HepG2 (cell line): ENCODE data around the gene CACNA1G. TPM values are rescaled to one million over a fixed set of nuclear protein-coding genes. Genes with fewer than 3 reads are reported as not detected.

Experiments
- GATA4 ChIP-seq: sonication (generic); IDR thresholded peaks from 2 replicates; pipeline ENCODE4 v1.6.1; 2016; ENCODE audit warnings: antibody characterized with exemption, low read depth, borderline replicate concordance
- HMG20B ChIP-seq: conservative IDR thresholded peaks from 2 replicates; pipeline ENCODE4 v1.6.1; 2016; ENCODE audit warnings: missing genetic modification reagents, missing compliant biosample characterization
- PAX8 ChIP-seq: sonication (generic); formaldehyde crosslinking; IDR thresholded peaks from 2 replicates; pipeline ENCODE4 v1.8.0; 2022; ENCODE audit warnings: mild to moderate bottlenecking, missing genetic modification reagents, borderline replicate concordance
- PHF8 ChIP-seq: sonication (generic); formaldehyde crosslinking; IDR thresholded peaks from 2 replicates; pipeline ENCODE4 v1.5.0; 2020; ENCODE audit warnings: missing genetic modification reagents
- TOPORS ChIP-seq: sonication (generic); formaldehyde crosslinking; IDR thresholded peaks from 2 replicates; pipeline ENCODE4 v1.8.0; 2023; ENCODE audit warnings: mild to moderate bottlenecking, missing genetic modification reagents
- ZBTB1 ChIP-seq: sonication (generic); formaldehyde crosslinking; IDR thresholded peaks from 2 replicates; pipeline ENCODE4 v1.4.0; 2020; ENCODE audit warnings: missing genetic modification reagents, borderline replicate concordance
- ZBTB21 ChIP-seq: sonication (generic); formaldehyde crosslinking; IDR thresholded peaks from 2 replicates; pipeline ENCODE4 v1.4.0; 2020; ENCODE audit warnings: missing genetic modification reagents
- ZIK1 ChIP-seq: sonication (generic); formaldehyde crosslinking; IDR thresholded peaks from 2 replicates; pipeline ENCODE4 v1.5.0; 2020; ENCODE audit warnings: mild to moderate bottlenecking, low read depth, missing genetic modification reagents, borderline replicate concordance
- ZKSCAN5 ChIP-seq: sonication (generic); formaldehyde crosslinking; IDR thresholded peaks from 2 replicates; pipeline ENCODE4 v1.5.1; 2020; ENCODE audit warnings: mild to moderate bottlenecking, missing genetic modification reagents
- ZMYM3 ChIP-seq: sonication (generic); formaldehyde crosslinking; IDR thresholded peaks from 2 replicates; pipeline ENCODE4 v1.5.1; 2020; ENCODE audit warnings: mild to moderate bottlenecking, missing genetic modification reagents
- ZNF329 ChIP-seq: sonication (generic); formaldehyde crosslinking; IDR thresholded peaks from 2 replicates; pipeline ENCODE4 v1.9.0; 2021; ENCODE audit warnings: low read depth, mild to moderate bottlenecking, missing genetic modification reagents
- ZNF446 ChIP-seq: sonication (generic); formaldehyde crosslinking; IDR thresholded peaks from 2 replicates; pipeline ENCODE4 v1.5.0; 2020; ENCODE audit warnings: mild to moderate bottlenecking, missing genetic modification reagents
- ZNF562 ChIP-seq: sonication (generic); formaldehyde crosslinking; IDR thresholded peaks from 2 replicates; pipeline ENCODE4 v1.8.0; 2022; ENCODE audit warnings: missing genetic modification reagents, borderline replicate concordance
- ZNF790 ChIP-seq: sonication (generic); formaldehyde crosslinking; IDR thresholded peaks from 2 replicates; pipeline ENCODE4 v1.8.0; 2022; ENCODE audit warnings: missing genetic modification reagents, mild to moderate bottlenecking, borderline replicate concordance
- ZNF878 ChIP-seq: sonication (generic); formaldehyde crosslinking; IDR thresholded peaks from 2 replicates; pipeline ENCODE4 v1.8.1; 2023; ENCODE audit warnings: mild to moderate bottlenecking, missing genetic modification reagents, moderate library complexity
- ZNF879 ChIP-seq: sonication (generic); formaldehyde crosslinking; IDR thresholded peaks from 2 replicates; pipeline ENCODE4 v1.8.1; 2023; ENCODE audit warnings: missing genetic modification reagents
- polyA plus RNA-seq, 8 experiments: library from polyadenylated mRNA; depleted of rRNA in 3 of 8; stranded (reverse) in 7 of 8; unstranded in 1 of 8; fragments of >200 nt; fragmentation: Illumina TruSeq in 4 of 8; extraction: Trizol in 4 of 8; gene quantifications; 2 replicates each; pipeline versions ENCODE4 v1.2.1 to v1.2.3, GENCODE V29; 2011 to 2016; ENCODE audit warnings: low read depth in 4 of 8, missing spikeins in 1 of 8, mixed read lengths in 1 of 8; ENCODE audit not compliant: insufficient read depth in 1 of 8
- total RNA-seq, 5 experiments: library from RNA; depleted of rRNA; stranded (reverse); fragments of >200 nt; fragmentation: Illumina TruSeq; extraction: Trizol; gene quantifications; 2 replicates each; pipeline ENCODE4 v1.2.3, GENCODE V29; 2016; ENCODE audit warnings: low read depth in 1 of 5
- TF ChIP-seq, protein P1 (sequence below): sonication (generic); formaldehyde crosslinking; IDR thresholded peaks from 2 replicates; pipeline ENCODE4 v1.4.0; 2020; ENCODE audit warnings: mild to moderate bottlenecking, missing genetic modification reagents
- TF ChIP-seq, protein P2 (sequence below): sonication (generic); formaldehyde crosslinking; IDR thresholded peaks from 2 replicates; pipeline ENCODE4 v1.4.0; 2020; ENCODE audit warnings: low read depth, mild to moderate bottlenecking, missing genetic modification reagents
- TF ChIP-seq, protein P3 (sequence below): sonication (generic); formaldehyde crosslinking; IDR thresholded peaks from 2 replicates; pipeline ENCODE4 v1.5.0; 2020; ENCODE audit warnings: mild to moderate bottlenecking, low read depth, missing genetic modification reagents, borderline replicate concordance
- TF ChIP-seq, protein P4 (sequence below): sonication (generic); formaldehyde crosslinking; IDR thresholded peaks from 2 replicates; pipeline ENCODE4 v1.5.0; 2020; ENCODE audit warnings: mild to moderate bottlenecking, missing genetic modification reagents, borderline replicate concordance
- TF ChIP-seq, protein P5 (sequence below): sonication (generic); formaldehyde crosslinking; IDR thresholded peaks from 2 replicates; pipeline ENCODE4 v1.4.0; 2020; ENCODE audit warnings: missing genetic modification reagents
- TF ChIP-seq, protein P6 (sequence below): sonication (generic); formaldehyde crosslinking; IDR thresholded peaks from 2 replicates; pipeline ENCODE4 v1.8.0; 2023; ENCODE audit warnings: mild to moderate bottlenecking, missing genetic modification reagents

The CACNA1G gene
- total and polyA plus RNA-seq, 2 of the 13 experiments (the other 11 are each of a cell fraction or from before 2014, with no cell fraction given), result 0.02 TPM; not detected in 1

DNA sequence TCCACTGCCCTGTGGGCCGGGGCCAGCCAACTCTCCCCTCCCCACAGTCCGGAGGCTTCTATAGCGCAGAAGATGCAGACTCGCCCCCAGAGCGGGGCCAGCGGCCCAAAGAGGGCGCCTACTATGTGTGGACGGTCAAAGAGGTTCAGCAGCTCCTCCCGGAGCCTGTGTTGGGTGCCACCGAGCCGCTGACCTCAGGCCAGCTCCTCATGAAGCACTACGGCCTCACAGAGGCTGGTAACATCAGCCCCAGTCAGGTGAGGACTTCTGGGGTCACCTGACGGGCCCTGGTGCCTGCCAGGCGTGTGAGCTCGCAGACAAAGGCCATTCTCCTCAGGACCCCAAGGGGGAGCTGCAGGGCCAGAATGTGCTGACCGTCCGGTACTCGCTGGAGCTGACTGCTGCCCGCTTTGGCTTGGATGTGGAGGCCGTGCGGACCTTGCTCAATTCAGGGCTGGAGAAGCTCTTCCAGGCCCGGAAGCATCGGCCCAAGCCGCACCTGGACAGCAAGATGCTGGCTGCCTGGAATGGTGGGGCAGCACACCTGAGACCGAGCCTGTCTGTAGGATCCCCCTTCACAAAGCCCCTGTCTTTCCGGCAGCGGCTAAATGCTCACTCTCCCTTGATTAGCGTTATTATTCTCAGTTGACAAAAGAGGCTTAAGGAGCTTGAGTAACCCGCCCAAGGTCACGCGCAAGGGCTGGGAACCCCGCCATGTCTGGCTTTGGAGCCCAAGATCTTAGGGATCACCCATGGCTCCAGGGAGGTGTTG is 9.7 kb upstream of the CACNA1G start (continued):
- TF ChIP-seq ZNF790 (CRISPR knock-in tag), result no peak
- TF ChIP-seq, protein P1, sequence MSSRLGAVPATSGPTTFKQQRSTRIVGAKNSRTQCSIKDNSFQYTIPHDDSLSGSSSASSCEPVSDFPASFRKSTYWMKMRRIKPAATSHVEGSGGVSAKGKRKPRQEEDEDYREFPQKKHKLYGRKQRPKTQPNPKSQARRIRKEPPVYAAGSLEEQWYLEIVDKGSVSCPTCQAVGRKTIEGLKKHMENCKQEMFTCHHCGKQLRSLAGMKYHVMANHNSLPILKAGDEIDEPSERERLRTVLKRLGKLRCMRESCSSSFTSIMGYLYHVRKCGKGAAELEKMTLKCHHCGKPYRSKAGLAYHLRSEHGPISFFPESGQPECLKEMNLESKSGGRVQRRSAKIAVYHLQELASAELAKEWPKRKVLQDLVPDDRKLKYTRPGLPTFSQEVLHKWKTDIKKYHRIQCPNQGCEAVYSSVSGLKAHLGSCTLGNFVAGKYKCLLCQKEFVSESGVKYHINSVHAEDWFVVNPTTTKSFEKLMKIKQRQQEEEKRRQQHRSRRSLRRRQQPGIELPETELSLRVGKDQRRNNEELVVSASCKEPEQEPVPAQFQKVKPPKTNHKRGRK, result no peak
- TF ChIP-seq ZMYM3 (CRISPR knock-in tag), result no peak
- TF ChIP-seq ZKSCAN5, result no peak
- no peak for TF ChIP-seq GATA4
- no peak for TF ChIP-seq ZNF879 (CRISPR knock-in tag)
- TF ChIP-seq TOPORS, result no peak
- TF ChIP-seq ZIK1 (CRISPR knock-in tag), result peak; percentile 64; the same call in 1 of the 2 replicates
- 0 out of 2 replicates have a peak, but pooled peaks have one; percentile 29 for TF ChIP-seq PHF8 (CRISPR knock-in tag)
- TF ChIP-seq, protein P2, sequence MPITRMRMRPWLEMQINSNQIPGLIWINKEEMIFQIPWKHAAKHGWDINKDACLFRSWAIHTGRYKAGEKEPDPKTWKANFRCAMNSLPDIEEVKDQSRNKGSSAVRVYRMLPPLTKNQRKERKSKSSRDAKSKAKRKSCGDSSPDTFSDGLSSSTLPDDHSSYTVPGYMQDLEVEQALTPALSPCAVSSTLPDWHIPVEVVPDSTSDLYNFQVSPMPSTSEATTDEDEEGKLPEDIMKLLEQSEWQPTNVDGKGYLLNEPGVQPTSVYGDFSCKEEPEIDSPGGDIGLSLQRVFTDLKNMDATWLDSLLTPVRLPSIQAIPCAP, result no peak
- TF ChIP-seq PAX8, result no peak
- TF ChIP-seq ZNF446, result no peak; the same call in 1 of the 2 replicates
- TF ChIP-seq, protein P3, sequence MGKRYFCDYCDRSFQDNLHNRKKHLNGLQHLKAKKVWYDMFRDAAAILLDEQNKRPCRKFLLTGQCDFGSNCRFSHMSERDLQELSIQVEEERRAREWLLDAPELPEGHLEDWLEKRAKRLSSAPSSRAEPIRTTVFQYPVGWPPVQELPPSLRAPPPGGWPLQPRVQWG (CRISPR knock-in tag), result no peak
- TF ChIP-seq, protein P4, sequence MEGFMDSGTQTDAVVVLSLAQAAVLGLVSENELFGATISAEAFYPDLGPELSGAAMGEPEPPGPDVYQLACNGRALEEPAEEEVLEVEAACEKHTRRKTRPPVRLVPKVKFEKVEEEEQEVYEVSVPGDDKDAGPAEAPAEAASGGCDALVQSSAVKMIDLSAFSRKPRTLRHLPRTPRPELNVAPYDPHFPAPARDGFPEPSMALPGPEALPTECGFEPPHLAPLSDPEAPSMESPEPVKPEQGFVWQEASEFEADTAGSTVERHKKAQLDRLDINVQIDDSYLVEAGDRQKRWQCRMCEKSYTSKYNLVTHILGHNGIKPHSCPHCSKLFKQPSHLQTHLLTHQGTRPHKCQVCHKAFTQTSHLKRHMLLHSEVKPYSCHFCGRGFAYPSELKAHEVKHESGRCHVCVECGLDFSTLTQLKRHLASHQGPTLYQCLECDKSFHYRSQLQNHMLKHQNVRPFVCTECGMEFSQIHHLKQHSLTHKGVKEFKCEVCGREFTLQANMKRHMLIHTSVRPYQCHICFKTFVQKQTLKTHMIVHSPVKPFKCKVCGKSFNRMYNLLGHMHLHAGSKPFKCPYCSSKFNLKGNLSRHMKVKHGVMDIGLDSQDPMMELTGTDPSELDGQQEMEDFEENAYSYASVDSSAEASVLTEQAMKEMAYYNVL (CRISPR knock-in tag), result 0 out of 2 replicates have a peak, but pooled peaks have one; percentile 48
- TF ChIP-seq ZNF878, result no peak
- TF ChIP-seq HMG20B (CRISPR knock-in tag), result no peak
- no peak for TF ChIP-seq ZBTB1 (CRISPR knock-in tag)
- no peak for TF ChIP-seq ZBTB21 (CRISPR knock-in tag)
- no peak for TF ChIP-seq ZNF329
- TF ChIP-seq, protein P5, sequence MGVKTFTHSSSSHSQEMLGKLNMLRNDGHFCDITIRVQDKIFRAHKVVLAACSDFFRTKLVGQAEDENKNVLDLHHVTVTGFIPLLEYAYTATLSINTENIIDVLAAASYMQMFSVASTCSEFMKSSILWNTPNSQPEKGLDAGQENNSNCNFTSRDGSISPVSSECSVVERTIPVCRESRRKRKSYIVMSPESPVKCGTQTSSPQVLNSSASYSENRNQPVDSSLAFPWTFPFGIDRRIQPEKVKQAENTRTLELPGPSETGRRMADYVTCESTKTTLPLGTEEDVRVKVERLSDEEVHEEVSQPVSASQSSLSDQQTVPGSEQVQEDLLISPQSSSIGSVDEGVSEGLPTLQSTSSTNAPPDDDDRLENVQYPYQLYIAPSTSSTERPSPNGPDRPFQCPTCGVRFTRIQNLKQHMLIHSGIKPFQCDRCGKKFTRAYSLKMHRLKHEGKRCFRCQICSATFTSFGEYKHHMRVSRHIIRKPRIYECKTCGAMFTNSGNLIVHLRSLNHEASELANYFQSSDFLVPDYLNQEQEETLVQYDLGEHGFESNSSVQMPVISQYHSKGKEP (CRISPR knock-in tag), result no peak
- TF ChIP-seq, protein P6, sequence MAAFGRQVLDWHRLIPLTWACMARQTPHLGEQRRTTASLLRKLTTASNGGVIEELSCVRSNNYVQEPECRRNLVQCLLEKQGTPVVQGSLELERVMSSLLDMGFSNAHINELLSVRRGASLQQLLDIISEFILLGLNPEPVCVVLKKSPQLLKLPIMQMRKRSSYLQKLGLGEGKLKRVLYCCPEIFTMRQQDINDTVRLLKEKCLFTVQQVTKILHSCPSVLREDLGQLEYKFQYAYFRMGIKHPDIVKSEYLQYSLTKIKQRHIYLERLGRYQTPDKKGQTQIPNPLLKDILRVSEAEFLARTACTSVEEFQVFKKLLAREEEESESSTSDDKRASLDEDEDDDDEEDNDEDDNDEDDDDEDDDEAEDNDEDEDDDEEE, result peak; percentile 71; the same call in 1 of the 2 replicates
- TF ChIP-seq ZNF562 (CRISPR knock-in tag), result no peak
